Lung (tissue), 12 donors: ENCODE results near the gene SCN10A. TPM values are rescaled to one million over a fixed set of nuclear protein-coding genes. Genes with fewer than 3 reads are reported as not detected.

Source experiments
- ATAC-seq: fragments of 200-7000 bp; cut with Tn5 transposase; one replicate; pipeline ENCODE4 v1.9.1; 2020; ENCODE audit warnings: moderate number of reproducible peaks; ENCODE audit not compliant: insufficient read depth, low FRiP score
- DNase-seq, 3 donors: peaks; one replicate each; pipeline ENCODE4 v3.0.0-alpha.2; 2013 to 2017
- H3K27ac ChIP-seq, 2 donors: one replicate each; pipeline ENCODE4 v1.5.1; 2013; ENCODE audit warnings: mild to moderate bottlenecking in 2 of 2, moderate library complexity in 2 of 2, control low read depth in 1 of 2, inconsistent platforms in 1 of 2, low read depth in 1 of 2, low read length in 1 of 2
- H3K27me3 ChIP-seq, 3 donors: one replicate each; pipeline ENCODE4 v1.5.1; 2013; ENCODE audit warnings: low read length in 2 of 3; ENCODE audit not compliant: control insufficient read depth in 3 of 3, insufficient read depth in 3 of 3
- H3K36me3 ChIP-seq, 4 donors: one replicate each; pipeline ENCODE4 v1.5.1; 2013; ENCODE audit warnings: low read length in 4 of 4, mild to moderate bottlenecking in 1 of 4, moderate library complexity in 1 of 4; ENCODE audit not compliant: control insufficient read depth in 4 of 4, insufficient read depth in 4 of 4
- H3K4me1 ChIP-seq, 5 donors: one replicate each; pipeline ENCODE4 v1.5.1; 2013; ENCODE audit warnings: low read length in 5 of 5, mild to moderate bottlenecking in 2 of 5, moderate library complexity in 1 of 5; ENCODE audit not compliant: control insufficient read depth in 5 of 5, insufficient read depth in 5 of 5
- H3K4me3 ChIP-seq: one replicate; pipeline ENCODE4 v1.5.1; 2013; ENCODE audit warnings: mild to moderate bottlenecking, control low read depth, moderate library complexity
- H3K9ac ChIP-seq, 2 donors: one replicate each; pipeline ENCODE4 v1.5.1; 2013; ENCODE audit warnings: low read length in 2 of 2, control low read depth in 1 of 2; ENCODE audit not compliant: insufficient read depth in 1 of 2
- H3K9me3 ChIP-seq, 4 donors: one replicate each; pipeline ENCODE4 v1.5.1; 2013; ENCODE audit warnings: low read length in 3 of 4, mild to moderate bottlenecking in 1 of 4, moderate library complexity in 1 of 4; ENCODE audit not compliant: control insufficient read depth in 4 of 4, insufficient read depth in 3 of 4
- CTCF ChIP-seq: IDR thresholded peaks from 2 replicates; pipeline ENCODE4 v1.5.1; 2012; ENCODE audit warnings: mild to moderate bottlenecking; ENCODE audit errors: control extremely low read depth, extremely low read depth
- WGBS, 2 donors: extraction: QIAGEN DNeasy Blood & Tissue Kit; methylation state at CpG; one replicate each; pipeline ENCODE4 v1.1.7; 2013; 5-methylcytosine and 5-hydroxymethylcytosine counted together
- polyA plus RNA-seq, 2 donors: library from polyadenylated mRNA; stranded (reverse); fragments of 200-250 nt; gene quantifications; one replicate each; pipeline ENCODE4 v1.2.1, GENCODE V29; 2013
- total RNA-seq, 2 donors: library from RNA; depleted of rRNA in 1 of 2; stranded (reverse); fragments of >200 nt in 1 of 2; gene quantifications; one replicate each; pipeline ENCODE4 v1.2.1, GENCODE V29; 2014 to 2021
- donor health status: control.
- donor health status: control.
- donor health status: Bipolar disorder and iron deficiency.
- donor health status: healthy.
- donor health status: DM: yes; HTN: yes; CAD: no.

Gene SCN10A
- total and polyA plus RNA-seq, 4 donors = not detected

- Histone ChIP-seq H3K4me1 (no peaks in the 10 kb centered on the region), H3K27me3 (peaks cover 0 to 3% (median 0%) of the 10 kb centered on the region in 3 donors), H3K27ac (no peak overlapping the region), H3K9ac (no peak overlapping the region), H3K9me3 (no peaks in the 10 kb centered on the region), H3K36me3 (no peaks in the 10 kb centered on the region), H3K4me3 (no peak overlapping the region)
- ATAC-seq (no peak), DNase-seq (no peak)
- TF ChIP-seq CTCF = no peak
These were observed 11.8 kb upstream of the SCN10A start for GRCh38 chr3:38827791-38828190.

GRCh38 chr3:38826001-38826400 is 10.0 kb upstream of the SCN10A start:
- no peak overlapping the region for H3K27ac ChIP-seq
- H3K27me3 ChIP-seq = peaks cover 0 to 3% (median 0%) of the 10 kb centered on the region in 3 donors
- ATAC-seq (no peak), DNase-seq (no peak)
- no peaks in the 10 kb centered on the region for H3K4me1 ChIP-seq
- WGBS, 2 donors = 74 to 78% methylated on average over 2 of the region's 2 CpGs
- no peak for TF ChIP-seq CTCF
- H3K36me3 ChIP-seq = no peaks in the 10 kb centered on the region
- H3K9ac ChIP-seq = no peak overlapping the region
- no peak overlapping the region for H3K4me3 ChIP-seq
- no peaks in the 10 kb centered on the region for H3K9me3 ChIP-seq

DNA sequence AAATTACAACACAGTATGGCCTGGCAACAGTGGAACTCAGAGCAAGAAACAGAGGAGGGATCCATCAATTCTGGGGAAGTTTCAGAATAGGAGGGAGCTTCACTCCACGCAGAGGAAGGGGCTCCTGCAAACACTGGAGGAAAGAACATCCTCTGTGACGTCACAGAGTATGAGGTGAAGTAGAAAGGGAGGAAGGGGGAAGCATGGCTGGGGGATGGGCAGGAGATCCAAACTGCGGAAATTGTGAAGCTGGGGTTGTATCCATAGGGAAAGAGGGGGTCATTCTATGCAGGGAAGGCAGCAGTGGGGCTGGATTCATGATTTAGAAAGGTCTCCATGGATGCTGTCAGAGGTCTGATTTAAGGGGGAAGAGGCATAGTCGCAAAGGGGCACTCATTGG is 8.3 kb upstream of the SCN10A start:
- no peaks in the 10 kb centered on the region for H3K4me1 ChIP-seq
- WGBS, 2 donors = 63 to 85% methylated on average over 4 of the region's 4 CpGs
- H3K4me3 ChIP-seq = no peak overlapping the region
- no peak for TF ChIP-seq CTCF
- H3K36me3 ChIP-seq = no peaks in the 10 kb centered on the region
- no peak overlapping the region for H3K9ac ChIP-seq
- peaks cover 0 to 3% (median 0%) of the 10 kb centered on the region in 3 donors for H3K27me3 ChIP-seq
- no peaks in the 10 kb centered on the region for H3K9me3 ChIP-seq
- ATAC-seq = no peak
- DNase-seq = no peak
- H3K27ac ChIP-seq = no peak overlapping the region

DNA sequence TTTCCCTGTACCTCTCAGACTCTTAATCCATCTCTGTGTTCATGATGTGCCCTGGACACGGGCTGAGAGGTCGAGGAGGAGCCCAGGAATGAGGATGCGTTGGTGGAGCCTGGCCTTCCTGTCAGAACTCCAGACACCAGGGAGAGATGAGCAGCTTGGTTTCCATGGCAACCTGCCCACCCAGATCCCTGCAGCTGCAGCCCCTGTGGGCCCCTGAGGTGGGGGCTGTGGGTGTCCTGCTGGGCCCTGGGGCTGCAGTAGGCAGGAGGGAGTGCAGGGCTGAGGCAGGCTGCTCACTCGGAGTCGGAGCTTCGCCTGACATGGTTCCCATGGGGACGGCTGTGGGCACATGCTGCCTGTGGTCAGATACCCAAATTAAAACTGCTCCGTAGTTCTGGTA is 7.7 kb upstream of the SCN10A start:
- TF ChIP-seq CTCF = no peak
- Histone ChIP-seq H3K9ac (no peak overlapping the region), H3K9me3 (no peaks in the 10 kb centered on the region), H3K27me3 (peaks cover 0 to 3% (median 0%) of the 10 kb centered on the region in 3 donors), H3K4me3 (no peak overlapping the region), H3K4me1 (no peaks in the 10 kb centered on the region), H3K36me3 (no peaks in the 10 kb centered on the region), H3K27ac (no peak overlapping the region)
- DNase-seq (no peak), ATAC-seq (no peak)
- WGBS, 2 donors = 69 to 80% methylated on average over 8 of the region's 8 CpGs
